H9 (cell line): ENCODE measurements around the gene RABGAP1. TPM values are rescaled to one million over a fixed set of nuclear protein-coding genes. Genes with fewer than 3 reads are reported as not detected.

Source experiments
- DNase-seq: peaks from one replicate; pipeline ENCODE4 v3.0.0-alpha.2; 2017
- H2AFZ ChIP-seq: one replicate; pipeline ENCODE4 v1.6.1; 2013; ENCODE audit warnings: mild to moderate bottlenecking, low read length, control low read depth, moderate library complexity
- H2AK5ac ChIP-seq: 2 replicates; pipeline ENCODE4 v1.6.1; 2013; ENCODE audit warnings: low read length, control low read depth, mixed read lengths; ENCODE audit not compliant: insufficient read length
- H2BK120ac ChIP-seq: one replicate; pipeline ENCODE4 v1.6.1; 2013; ENCODE audit warnings: low read depth, mild to moderate bottlenecking, low read length, control low read depth, inconsistent platforms; ENCODE audit not compliant: poor library complexity, severe bottlenecking
- H2BK12ac ChIP-seq: 2 replicates; pipeline ENCODE4 v1.6.1; 2013; ENCODE audit warnings: low read length, control low read depth, mixed read lengths, low read depth; ENCODE audit not compliant: insufficient read length
- H2BK15ac ChIP-seq: 2 replicates; pipeline ENCODE4 v1.6.1; 2013; ENCODE audit warnings: low read depth, low read length, control low read depth
- H2BK20ac ChIP-seq: one replicate; pipeline ENCODE4 v1.6.1; 2013; ENCODE audit warnings: low read depth, mild to moderate bottlenecking, low read length, control low read depth, inconsistent platforms; ENCODE audit not compliant: poor library complexity, severe bottlenecking
- H2BK5ac ChIP-seq: 2 replicates; pipeline ENCODE4 v1.6.1; 2013; ENCODE audit warnings: low read length, control low read depth, mixed read lengths; ENCODE audit not compliant: insufficient read length
- H3K14ac ChIP-seq: 2 replicates; pipeline ENCODE4 v1.6.1; 2013; ENCODE audit warnings: low read length, control low read depth; ENCODE audit not compliant: insufficient read depth
- H3K18ac ChIP-seq: 2 replicates; pipeline ENCODE4 v1.6.1; 2013; ENCODE audit warnings: low read depth, mild to moderate bottlenecking, mixed read lengths, low read length, control low read depth; ENCODE audit not compliant: insufficient read length
- H3K23ac ChIP-seq: 2 replicates; pipeline ENCODE4 v1.6.1; 2013; ENCODE audit warnings: low read length, control low read depth, mixed read lengths, low read depth; ENCODE audit not compliant: insufficient read length
- H3K23me2 ChIP-seq: 2 replicates; pipeline ENCODE4 v1.6.1; 2013; ENCODE audit warnings: low read depth, mild to moderate bottlenecking, mixed read lengths, low read length, control low read depth; ENCODE audit not compliant: insufficient read length, poor library complexity, severe bottlenecking
- H3K27ac ChIP-seq: 2 replicates; pipeline ENCODE4 v1.5.1; 2013; ENCODE audit warnings: low read length, control low read depth, mixed read lengths, low read depth; ENCODE audit not compliant: insufficient read length
- H3K27me3 ChIP-seq: 2 replicates; pipeline ENCODE4 v1.6.1; 2013; ENCODE audit warnings: low read length, control low read depth, inconsistent platforms; ENCODE audit not compliant: insufficient read depth
- H3K4ac ChIP-seq: 2 replicates; pipeline ENCODE4 v1.6.1; 2013; ENCODE audit warnings: low read depth, mild to moderate bottlenecking, control low read depth, inconsistent platforms, low read length, moderate library complexity
- H3K4me1 ChIP-seq: 2 replicates; pipeline ENCODE4 v1.6.1; 2013; ENCODE audit warnings: low read length, control low read depth, inconsistent platforms; ENCODE audit not compliant: insufficient read depth
- H3K4me2 ChIP-seq: 2 replicates; pipeline ENCODE4 v1.6.1; 2013; ENCODE audit warnings: low read length, control low read depth, mixed read lengths; ENCODE audit not compliant: insufficient read length, insufficient read depth
- H3K56ac ChIP-seq: 2 replicates; pipeline ENCODE4 v1.6.1; 2013; ENCODE audit warnings: low read depth, mild to moderate bottlenecking, mixed read lengths, low read length, control low read depth; ENCODE audit not compliant: insufficient read length
- H3K79me1 ChIP-seq: 2 replicates; pipeline ENCODE4 v1.6.1; 2013; ENCODE audit warnings: low read depth, mild to moderate bottlenecking, moderate library complexity, low read length, control low read depth, inconsistent platforms; ENCODE audit not compliant: insufficient read depth, poor library complexity, severe bottlenecking
- H3K79me2 ChIP-seq: 2 replicates; pipeline ENCODE4 v1.6.1; 2013; ENCODE audit warnings: low read length, control low read depth, inconsistent platforms; ENCODE audit not compliant: insufficient read depth
- H3K9ac ChIP-seq: 2 replicates; pipeline ENCODE4 v1.6.1; 2013; ENCODE audit warnings: low read length, control low read depth, mixed read lengths; ENCODE audit not compliant: insufficient read length; ENCODE audit errors: extremely low read depth
- H3K9me3 ChIP-seq: one replicate; pipeline ENCODE4 v1.6.1; 2013; ENCODE audit warnings: low read depth, low read length, inconsistent platforms; ENCODE audit not compliant: control insufficient read depth
- H3T11ph ChIP-seq: one replicate; pipeline ENCODE4 v1.6.1; 2013; ENCODE audit warnings: mild to moderate bottlenecking, low read length, control low read depth, inconsistent platforms
- H4K20me1 ChIP-seq: one replicate; pipeline ENCODE4 v1.6.1; 2013; ENCODE audit not compliant: control insufficient read depth, insufficient read length, insufficient read depth
- H4K5ac ChIP-seq: 2 replicates; pipeline ENCODE4 v1.6.1; 2013; ENCODE audit warnings: low read depth, mild to moderate bottlenecking, mixed read lengths, low read length, control low read depth; ENCODE audit not compliant: insufficient read length
- H4K8ac ChIP-seq: replicated peaks from 2 replicates; pipeline ENCODE4 v1.6.1; 2013; ENCODE audit warnings: low read length, control low read depth, mixed read lengths, low read depth; ENCODE audit not compliant: insufficient read length
- H4K91ac ChIP-seq: 2 replicates; pipeline ENCODE4 v1.6.1; 2013; ENCODE audit warnings: low read depth, mild to moderate bottlenecking, moderate library complexity, mixed read lengths, low read length, control low read depth; ENCODE audit not compliant: insufficient read length
- H3K27ac Mint-ChIP-seq, 3 experiments: 2 replicates in 2 of 3; 3 replicates in 1 of 3; pipeline ENCODE4 v1.8.0; 2020 to 2021; ENCODE audit warnings: mixed read lengths in 3 of 3, mild to moderate bottlenecking in 1 of 3, moderate library complexity in 1 of 3
- H3K27me3 Mint-ChIP-seq: 2 replicates; pipeline ENCODE4 v1.8.0; 2021; ENCODE audit warnings: low read depth, mild to moderate bottlenecking, moderate library complexity, mixed read lengths
- H3K36me3 Mint-ChIP-seq, 3 experiments: 2 replicates in 2 of 3; 3 replicates in 1 of 3; pipeline ENCODE4 v1.8.0; 2020 to 2021; ENCODE audit warnings: low read depth in 3 of 3, mixed read lengths in 3 of 3; ENCODE audit not compliant: insufficient read depth in 1 of 3
- H3K4me1 Mint-ChIP-seq, 2 experiments: 2 replicates each; pipeline ENCODE4 v1.8.0; 2020; ENCODE audit warnings: mixed read lengths in 2 of 2
- H3K4me3 Mint-ChIP-seq, 2 experiments: 2 replicates in 1 of 2; 3 replicates in 1 of 2; pipeline ENCODE4 v1.8.0; 2020 to 2021; ENCODE audit warnings: mild to moderate bottlenecking in 2 of 2, mixed read lengths in 2 of 2, moderate library complexity in 1 of 2
- H3K9me3 Mint-ChIP-seq, 2 experiments: 2 replicates in 1 of 2; 3 replicates in 1 of 2; pipeline ENCODE4 v1.8.0; 2020; ENCODE audit warnings: mild to moderate bottlenecking in 2 of 2, mixed read lengths in 2 of 2, moderate library complexity in 1 of 2
- CTCF ChIP-seq: fragments of 200-600 bp; sonication (generic); conservative IDR thresholded peaks from 3 replicates; pipeline ENCODE4 v1.8.0; 2021; ENCODE audit warnings: antibody characterized with exemption, mild to moderate bottlenecking
- WGBS: extraction: QIAGEN DNeasy Blood & Tissue Kit; methylation state at CpG from one replicate; pipeline ENCODE4 v1.1.7; 2013; ENCODE audit warnings: missing lambda C conversion rate, low lambda C conversion rate, mixed read lengths; ENCODE audit not compliant: insufficient read length; ENCODE audit errors: extremely low coverage; 5-methylcytosine and 5-hydroxymethylcytosine counted together
- total RNA-seq: library from RNA; stranded (reverse); gene quantifications from 2 replicates; pipeline ENCODE4 v1.2.1, GENCODE V29; 2021

The RABGAP1 gene
- total RNA-seq, 1 experiment from 2014 or later: 31.6 TPM

GRCh38 chr9:122978601-122979000, 37.8 kb downstream of the RABGAP1 start:
- TF ChIP-seq CTCF: no peak

More at GRCh38 chr9:122978601-122979000, 37.8 kb downstream of the RABGAP1 start:
- no peak overlapping the region for H2BK120ac ChIP-seq
- H2BK15ac ChIP-seq: no peak overlapping the region
- H3K9ac ChIP-seq: no peak overlapping the region
- no peak overlapping the region for H2BK20ac ChIP-seq
- no peaks in the 10 kb centered on the region for H3K4me1 Mint-ChIP-seq
- no peak overlapping the region for H3K4me3 Mint-ChIP-seq
- H4K91ac ChIP-seq: no peak overlapping the region
- DNase-seq: no peak
- no peak overlapping the region for H3K23ac ChIP-seq
- no peak overlapping the region for H2AFZ ChIP-seq
- H3K79me1 ChIP-seq: peaks cover 5% of the 10 kb centered on the region
- H3K4me1 ChIP-seq: no peaks in the 10 kb centered on the region
- H2BK5ac ChIP-seq: no peak overlapping the region
- H3K9me3 ChIP-seq: no peaks in the 10 kb centered on the region
- H3K36me3 Mint-ChIP-seq: peaks cover 0 to 9% (median 0%) of the 10 kb centered on the region in 3 experiments; a peak in 4 of 7 replicates
- H3K27me3 ChIP-seq: no peaks in the 10 kb centered on the region
- H3K4ac ChIP-seq: no peak overlapping the region
- H3K4me2 ChIP-seq: no peak overlapping the region
- no peaks in the 10 kb centered on the region for H3K9me3 Mint-ChIP-seq
- no peak overlapping the region for H2BK12ac ChIP-seq
- no peak overlapping the region for H3K27ac ChIP-seq
- no peak overlapping the region for H3K18ac ChIP-seq
- H3K27ac Mint-ChIP-seq: no peak overlapping the region
- no peaks in the 10 kb centered on the region; the same call in 1 of the 2 replicates for H3K79me2 ChIP-seq
- H4K8ac ChIP-seq: no peak overlapping the region
- H3K23me2 ChIP-seq: no peaks in the 10 kb centered on the region
- no peak overlapping the region for H3T11ph ChIP-seq
- no peaks in the 10 kb centered on the region for H3K27me3 Mint-ChIP-seq
- no peak overlapping the region for H3K14ac ChIP-seq
- no peak overlapping the region for H4K5ac ChIP-seq
- H3K56ac ChIP-seq: no peak overlapping the region
- no peaks in the 10 kb centered on the region for H4K20me1 ChIP-seq
- H2AK5ac ChIP-seq: no peak overlapping the region
- no CpG with 5 or more reads among the region's 2 CpGs for WGBS
